K562 (cell line): ENCODE results near the gene SEMA6C. TPM values are rescaled to one million over a fixed set of nuclear protein-coding genes. Genes with fewer than 3 reads are reported as not detected.

Experiments used
- ARID1B ChIP-seq: fragments of 450-650 bp; IDR thresholded peaks from 2 replicates; pipeline ENCODE4 v1.6.1; 2016; ENCODE audit warnings: antibody characterized with exemption, mild to moderate bottlenecking, inconsistent platforms
- BHLHE40 ChIP-seq: IDR thresholded peaks from 2 replicates; pipeline ENCODE4 v1.6.1; 2011; ENCODE audit warnings: low read length, improper control_type of control experiment
- BRF1 ChIP-seq: IDR thresholded peaks from 3 replicates; pipeline ENCODE4 v1.6.1; 2011; ENCODE audit warnings: borderline replicate concordance, mild to moderate bottlenecking; ENCODE audit not compliant: insufficient read length; ENCODE audit errors: extremely low read depth
- HDAC1 ChIP-seq, 2 experiments: fragments of 450-650 bp; IDR thresholded peaks; 2 replicates each; pipeline ENCODE4 v1.6.1; 2016 to 2017; ENCODE audit warnings: inconsistent platforms in 1 of 2, mild to moderate bottlenecking in 1 of 2, moderate library complexity in 1 of 2
- HOXB6 ChIP-seq: fragments of 250-450 bp; sonication (Bioruptor Pico); IDR thresholded peaks from 2 replicates; pipeline ENCODE4 v1.5.1; 2022; ENCODE audit warnings: mild to moderate bottlenecking, borderline replicate concordance
- IRF2 ChIP-seq: sonication (generic); formaldehyde crosslinking; IDR thresholded peaks from 2 replicates; pipeline ENCODE4 v1.8.1; 2022; ENCODE audit warnings: mild to moderate bottlenecking, missing genetic modification reagents
- KLF6 ChIP-seq: fragments of 250-450 bp; sonication (Bioruptor Pico); IDR thresholded peaks from 2 replicates; pipeline ENCODE4 v1.4.0; 2020; ENCODE audit warnings: mild to moderate bottlenecking, moderate library complexity, borderline replicate concordance
- PHF20 ChIP-seq: fragments of 450-650 bp; IDR thresholded peaks from 2 replicates; pipeline ENCODE4 v1.6.1; 2018; ENCODE audit not compliant: partially characterized antibody
- TAF15 ChIP-seq: fragments of 200-400 bp; formaldehyde crosslinking; IDR thresholded peaks from 2 replicates; pipeline ENCODE4 v1.6.1; 2017; ENCODE audit warnings: mild to moderate bottlenecking, low read depth, low read length, moderate library complexity
- TGIF2 ChIP-seq: sonication (generic); formaldehyde crosslinking; IDR thresholded peaks from 2 replicates; pipeline ENCODE4 v1.8.1; 2022; ENCODE audit warnings: mild to moderate bottlenecking, missing genetic modification reagents, moderate library complexity
- XRCC3 ChIP-seq: fragments of 450-650 bp; IDR thresholded peaks from 2 replicates; pipeline ENCODE4 v1.6.1; 2017; ENCODE audit warnings: mild to moderate bottlenecking, moderate library complexity
- ZNF23 ChIP-seq: fragments of 250-450 bp; sonication (Bioruptor Pico); IDR thresholded peaks from 2 replicates; pipeline ENCODE4 v1.4.0; 2020; ENCODE audit warnings: mild to moderate bottlenecking
- ZNF274 ChIP-seq: IDR thresholded peaks from 2 replicates; pipeline ENCODE4 v1.6.1; 2011; ENCODE audit warnings: low read depth, mild to moderate bottlenecking, low read length, moderate library complexity, borderline replicate concordance
- ZNF408 ChIP-seq: fragments of 250-450 bp; sonication (Bioruptor Pico); IDR thresholded peaks from 2 replicates; pipeline ENCODE4 v1.4.0; 2020; ENCODE audit warnings: low read depth, mild to moderate bottlenecking, moderate library complexity
- polyA plus RNA-seq, 8 experiments: library from polyadenylated mRNA; depleted of rRNA in 4 of 8; stranded (reverse) in 5 of 8; unstranded in 3 of 8; fragments of >200 nt; fragmentation: Nextera tagmentation in 2 of 8; fragmentation: Illumina TruSeq in 1 of 8; extraction: Ambion mirVana in 2 of 8; extraction: Trizol in 1 of 8; gene quantifications; 2 replicates each; pipeline versions ENCODE4 v1.2.1 to v1.2.3, GENCODE V29; 2011 to 2014; ENCODE audit warnings: inconsistent platforms in 1 of 8, missing spikeins in 1 of 8
- total RNA-seq, 7 experiments: library from RNA; depleted of rRNA in 6 of 7; stranded (reverse); fragments of >200 nt in 6 of 7; fragmentation: Illumina TruSeq in 2 of 7; extraction: Trizol in 2 of 7; gene quantifications; 2 replicates each; pipeline versions ENCODE4 v1.2.1 to v1.2.3, GENCODE V29; 2011 to 2021; ENCODE audit warnings: low replicate concordance in 1 of 7
- TF ChIP-seq, protein P1 (sequence below), 2 experiments: fragments of 450-650 bp in 1 of 2; sonication (generic) in 1 of 2; formaldehyde crosslinking in 1 of 2; IDR thresholded peaks; 2 replicates each; pipeline versions ENCODE4 v1.7.1 to v1.9.0; 2016 to 2022; ENCODE audit warnings: inconsistent platforms in 1 of 2, mild to moderate bottlenecking in 1 of 2, missing genetic modification reagents in 1 of 2
- TF ChIP-seq, protein P2 (sequence below), 3 experiments: fragments of 200-800 bp in 1 of 3; sonication (Bioruptor generic) in 1 of 3; sonication (generic) in 1 of 3; formaldehyde crosslinking in 1 of 3; IDR thresholded peaks; 2 replicates each; pipeline versions ENCODE4 v1.6.1 to v1.8.0; 2016 to 2022; ENCODE audit warnings: mild to moderate bottlenecking in 2 of 3, missing compliant biosample characterization in 2 of 3, missing genetic modification characterization in 2 of 3, missing genetic modification reagents in 1 of 3
- TF ChIP-seq, protein P3 (sequence below): sonication (generic); formaldehyde crosslinking; IDR thresholded peaks from 2 replicates; pipeline ENCODE4 v1.8.0; 2023; ENCODE audit warnings: mild to moderate bottlenecking, missing genetic modification reagents

The SEMA6C gene
- total and polyA plus RNA-seq, 9 of the 15 experiments (the other 6 are each of a cell fraction or from before 2014, with no cell fraction given) = 0.03 to 4.6 (median 0.95) TPM

DNA sequence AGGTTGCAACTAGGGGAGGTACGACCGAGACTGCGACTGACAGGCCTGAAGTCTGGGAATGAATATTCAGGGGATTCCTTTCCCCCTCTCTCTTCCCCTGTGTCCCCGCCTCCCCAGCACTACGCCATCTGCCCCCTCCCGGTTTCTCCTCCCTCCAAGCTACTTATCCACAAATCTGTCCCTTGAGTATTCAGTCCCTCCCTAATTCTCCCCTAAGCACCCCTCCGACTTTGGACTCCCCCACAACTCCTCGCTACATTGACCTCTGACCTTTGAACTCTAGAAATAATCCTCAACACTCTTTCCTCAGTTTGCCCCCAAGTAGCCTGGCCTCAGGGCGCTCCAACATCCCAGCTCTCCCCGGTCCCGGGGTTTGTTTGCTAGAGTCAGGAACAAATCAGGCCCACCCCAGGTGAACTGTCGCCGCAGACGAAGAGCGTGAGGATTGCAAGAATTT is 18.9 kb upstream of the SEMA6C start (continued):
- TF ChIP-seq, protein P1, sequence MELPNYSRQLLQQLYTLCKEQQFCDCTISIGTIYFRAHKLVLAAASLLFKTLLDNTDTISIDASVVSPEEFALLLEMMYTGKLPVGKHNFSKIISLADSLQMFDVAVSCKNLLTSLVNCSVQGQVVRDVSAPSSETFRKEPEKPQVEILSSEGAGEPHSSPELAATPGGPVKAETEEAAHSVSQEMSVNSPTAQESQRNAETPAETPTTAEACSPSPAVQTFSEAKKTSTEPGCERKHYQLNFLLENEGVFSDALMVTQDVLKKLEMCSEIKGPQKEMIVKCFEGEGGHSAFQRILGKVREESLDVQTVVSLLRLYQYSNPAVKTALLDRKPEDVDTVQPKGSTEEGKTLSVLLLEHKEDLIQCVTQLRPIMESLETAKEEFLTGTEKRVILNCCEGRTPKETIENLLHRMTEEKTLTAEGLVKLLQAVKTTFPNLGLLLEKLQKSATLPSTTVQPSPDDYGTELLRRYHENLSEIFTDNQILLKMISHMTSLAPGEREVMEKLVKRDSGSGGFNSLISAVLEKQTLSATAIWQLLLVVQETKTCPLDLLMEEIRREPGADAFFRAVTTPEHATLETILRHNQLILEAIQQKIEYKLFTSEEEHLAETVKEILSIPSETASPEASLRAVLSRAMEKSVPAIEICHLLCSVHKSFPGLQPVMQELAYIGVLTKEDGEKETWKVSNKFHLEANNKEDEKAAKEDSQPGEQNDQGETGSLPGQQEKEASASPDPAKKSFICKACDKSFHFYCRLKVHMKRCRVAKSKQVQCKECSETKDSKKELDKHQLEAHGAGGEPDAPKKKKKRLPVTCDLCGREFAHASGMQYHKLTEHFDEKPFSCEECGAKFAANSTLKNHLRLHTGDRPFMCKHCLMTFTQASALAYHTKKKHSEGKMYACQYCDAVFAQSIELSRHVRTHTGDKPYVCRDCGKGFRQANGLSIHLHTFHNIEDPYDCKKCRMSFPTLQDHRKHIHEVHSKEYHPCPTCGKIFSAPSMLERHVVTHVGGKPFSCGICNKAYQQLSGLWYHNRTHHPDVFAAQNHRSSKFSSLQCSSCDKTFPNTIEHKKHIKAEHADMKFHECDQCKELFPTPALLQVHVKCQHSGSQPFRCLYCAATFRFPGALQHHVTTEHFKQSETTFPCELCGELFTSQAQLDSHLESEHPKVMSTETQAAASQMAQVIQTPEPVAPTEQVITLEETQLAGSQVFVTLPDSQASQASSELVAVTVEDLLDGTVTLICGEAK (IDR thresholded peaks at IDR 0.05) = no peak
- TF ChIP-seq, protein P1 (CRISPR knock-in tag; IDR thresholded peaks at IDR 0.05) = no peak
- no peak for TF ChIP-seq TAF15
- no peak for TF ChIP-seq HOXB6
- no peak for TF ChIP-seq ZNF23 (CRISPR knock-in tag)
- TF ChIP-seq ZNF408 (CRISPR knock-in tag) = no peak
- TF ChIP-seq, protein P2, sequence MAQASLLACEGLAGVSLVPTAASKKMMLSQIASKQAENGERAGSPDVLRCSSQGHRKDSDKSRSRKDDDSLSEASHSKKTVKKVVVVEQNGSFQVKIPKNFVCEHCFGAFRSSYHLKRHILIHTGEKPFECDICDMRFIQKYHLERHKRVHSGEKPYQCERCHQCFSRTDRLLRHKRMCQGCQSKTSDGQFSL (CRISPR knock-in tag; IDR thresholded peaks at IDR 0.05) = 0 out of 2 replicates have a peak, but pooled peaks have one; percentile 23
- TF ChIP-seq, protein P2 (tag; IDR thresholded peaks at IDR 0.05) = peak in 1 of 2 experiments; percentile 57; a peak in 1 of 4 replicates
- TF ChIP-seq ARID1B = no peak
- peak in 1 of 2 experiments; percentile 61; a peak in 2 of 4 replicates for TF ChIP-seq HDAC1 (IDR thresholded peaks at IDR 0.05)
- no peak for TF ChIP-seq BRF1
- no peak for TF ChIP-seq KLF6 (CRISPR knock-in tag)
- TF ChIP-seq XRCC3 = no peak
- TF ChIP-seq BHLHE40 = no peak
- TF ChIP-seq, protein P3, sequence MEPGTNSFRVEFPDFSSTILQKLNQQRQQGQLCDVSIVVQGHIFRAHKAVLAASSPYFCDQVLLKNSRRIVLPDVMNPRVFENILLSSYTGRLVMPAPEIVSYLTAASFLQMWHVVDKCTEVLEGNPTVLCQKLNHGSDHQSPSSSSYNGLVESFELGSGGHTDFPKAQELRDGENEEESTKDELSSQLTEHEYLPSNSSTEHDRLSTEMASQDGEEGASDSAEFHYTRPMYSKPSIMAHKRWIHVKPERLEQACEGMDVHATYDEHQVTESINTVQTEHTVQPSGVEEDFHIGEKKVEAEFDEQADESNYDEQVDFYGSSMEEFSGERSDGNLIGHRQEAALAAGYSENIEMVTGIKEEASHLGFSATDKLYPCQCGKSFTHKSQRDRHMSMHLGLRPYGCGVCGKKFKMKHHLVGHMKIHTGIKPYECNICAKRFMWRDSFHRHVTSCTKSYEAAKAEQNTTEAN (CRISPR knock-in tag) = no peak
- no peak for TF ChIP-seq PHF20
- TF ChIP-seq ZNF274 = no peak
- TF ChIP-seq IRF2 (CRISPR knock-in tag) = no peak
- TF ChIP-seq TGIF2 (CRISPR knock-in tag) = no peak
